IMR-90 (cell line): ENCODE measurements around the gene S1PR4. TPM values are rescaled to one million over a fixed set of nuclear protein-coding genes. Genes with fewer than 3 reads are reported as not detected.

Experiments used
- ATAC-seq: fragments of 200-7000 bp; cut with Tn5 transposase; 2 replicates; pipeline ENCODE4 v1.9.1; 2020; ENCODE audit warnings: low read depth, mild to moderate bottlenecking, moderate library complexity
- BruUV-seq: library from RNA; stranded (reverse); fragments of 400-500 nt; replicated peaks from 2 replicates; lab custom pipeline; 2021; lab: Mats Ljungman, UMichigan
- CTCF ChIA-PET: fragments of 300-600 bp; formaldehyde crosslinking; extraction: SDS; loops from one replicate; lab custom pipeline; 2021; ENCODE audit warnings: antibody characterized with exemption; lab: Yijun Ruan, JAX
- POLR2A ChIA-PET: fragments of 300-600 bp; sonication (Branson Sonifier 250); formaldehyde crosslinking; loops from one replicate; lab custom pipeline; 2022; ENCODE audit warnings: antibody characterized with exemption; ENCODE audit not compliant: unreplicated experiment; lab: Charles Lee
- DNase-seq: peaks from one replicate; pipeline ENCODE4 v3.0.0; 2013
- H2AFZ ChIP-seq: replicated peaks from 2 replicates; pipeline ENCODE3; 2013; ENCODE audit warnings: low read length, mild to moderate bottlenecking; ENCODE audit not compliant: poor library complexity
- H2AK5ac ChIP-seq: 2 replicates; pipeline ENCODE4 v1.6.1; 2013; ENCODE audit warnings: low read depth, low read length, inconsistent platforms
- H2AK9ac ChIP-seq: replicated peaks from 2 replicates; pipeline ENCODE3; 2013; ENCODE audit warnings: mild to moderate bottlenecking, low read depth, low read length, moderate library complexity; ENCODE audit not compliant: poor library complexity
- H2BK120ac ChIP-seq: 2 replicates; pipeline ENCODE4 v1.6.1; 2013; ENCODE audit warnings: low read depth, low read length, inconsistent platforms
- H2BK15ac ChIP-seq: 3 replicates; pipeline ENCODE4 v1.6.1; 2013; ENCODE audit warnings: low read depth, low read length, inconsistent platforms
- H2BK20ac ChIP-seq: 2 replicates; pipeline ENCODE4 v1.6.1; 2013; ENCODE audit warnings: low read depth, mild to moderate bottlenecking, inconsistent platforms, low read length, moderate library complexity
- H2BK5ac ChIP-seq: 2 replicates; pipeline ENCODE4 v1.6.1; 2013; ENCODE audit warnings: mild to moderate bottlenecking, low read depth, low read length, inconsistent platforms; ENCODE audit not compliant: poor library complexity, severe bottlenecking
- H3K14ac ChIP-seq: replicated peaks from 2 replicates; pipeline ENCODE4 v1.6.1; 2013; ENCODE audit warnings: low read depth, low read length, inconsistent platforms
- H3K18ac ChIP-seq: 2 replicates; pipeline ENCODE4 v1.6.1; 2013; ENCODE audit warnings: low read depth, low read length, control low read depth
- H3K23ac ChIP-seq: 2 replicates; pipeline ENCODE4 v1.6.1; 2013; ENCODE audit warnings: low read depth, low read length, inconsistent platforms
- H3K27ac ChIP-seq: 2 replicates; pipeline ENCODE4 v1.5.1; 2013; ENCODE audit warnings: mild to moderate bottlenecking, control low read depth, low read length; ENCODE audit not compliant: insufficient read depth
- H3K27me3 ChIP-seq: 2 replicates; pipeline ENCODE4 v1.6.1; 2013; ENCODE audit warnings: low read length; ENCODE audit not compliant: control insufficient read depth, insufficient read depth
- H3K36me3 ChIP-seq: 2 replicates; pipeline ENCODE4 v1.6.1; 2013; ENCODE audit warnings: low read length, mixed read lengths; ENCODE audit not compliant: control insufficient read depth, insufficient read depth
- H3K4ac ChIP-seq: 2 replicates; pipeline ENCODE4 v1.6.1; 2013; ENCODE audit warnings: low read depth, low read length, inconsistent platforms
- H3K4me1 ChIP-seq: 2 replicates; pipeline ENCODE4 v1.6.1; 2013; ENCODE audit warnings: low read length, mixed read lengths; ENCODE audit not compliant: control insufficient read depth, insufficient read depth
- H3K4me2 ChIP-seq: 2 replicates; pipeline ENCODE4 v1.6.1; 2013; ENCODE audit warnings: low read depth, mild to moderate bottlenecking, control low read depth, low read length, moderate library complexity
- H3K4me3 ChIP-seq: 2 replicates; pipeline ENCODE4 v1.5.1; 2013; ENCODE audit warnings: low read depth, mild to moderate bottlenecking, control low read depth, low read length, moderate library complexity; ENCODE audit not compliant: insufficient read depth
- H3K56ac ChIP-seq: 2 replicates; pipeline ENCODE4 v1.6.1; 2013; ENCODE audit warnings: low read length, inconsistent platforms; ENCODE audit not compliant: insufficient read depth; ENCODE audit errors: extremely low read depth
- H3K79me1 ChIP-seq, 2 experiments: 2 replicates each; pipeline ENCODE4 v1.6.1; 2013; ENCODE audit warnings: low read length in 2 of 2, inconsistent platforms in 1 of 2, low read depth in 1 of 2
- H3K9ac ChIP-seq: 2 replicates; pipeline ENCODE4 v1.6.1; 2013; ENCODE audit warnings: low read depth, low read length, control low read depth
- H3K9me1 ChIP-seq: 2 replicates; pipeline ENCODE4 v1.6.1; 2013; ENCODE audit warnings: low read length, inconsistent platforms; ENCODE audit not compliant: insufficient read depth
- H3K9me3 ChIP-seq: 2 replicates; pipeline ENCODE4 v1.6.1; 2013; ENCODE audit warnings: low read length; ENCODE audit not compliant: control insufficient read depth, insufficient read depth
- H4K20me1 ChIP-seq: 2 replicates; pipeline ENCODE4 v1.6.1; 2013; ENCODE audit warnings: low read length, inconsistent platforms; ENCODE audit not compliant: insufficient read depth
- H4K5ac ChIP-seq: 2 replicates; pipeline ENCODE4 v1.6.1; 2013; ENCODE audit warnings: mild to moderate bottlenecking, low read depth, low read length, control low read depth
- H4K8ac ChIP-seq, 2 experiments: 2 replicates each; pipeline ENCODE4 v1.6.1; 2013; ENCODE audit warnings: low read depth in 2 of 2, low read length in 2 of 2, control low read depth in 1 of 2, inconsistent platforms in 1 of 2
- H4K91ac ChIP-seq: 2 replicates; pipeline ENCODE4 v1.6.1; 2013; ENCODE audit warnings: low read depth, low read length, inconsistent platforms; ENCODE audit not compliant: insufficient read depth
- MAFK ChIP-seq: IDR thresholded peaks from 2 replicates; pipeline ENCODE4 v1.6.1; 2012; ENCODE audit warnings: low read depth, low read length, improper control_type of control experiment
- MAZ ChIP-seq: IDR thresholded peaks from 2 replicates; pipeline ENCODE4 v1.6.1; 2012; ENCODE audit warnings: low read depth, mild to moderate bottlenecking, low read length, improper control_type of control experiment, moderate library complexity, borderline replicate concordance
- RAD21 ChIP-seq: IDR thresholded peaks from 2 replicates; pipeline ENCODE4 v1.6.1; 2012; ENCODE audit warnings: low read length, improper control_type of control experiment
- WGBS, 2 experiments: methylation state at CpG; one replicate each; pipeline versions ENCODE4 v1.1.5 to v1.1.7; 2013; ENCODE audit warnings: missing lambda C conversion rate in 2 of 2; ENCODE audit not compliant: insufficient read length in 1 of 2; ENCODE audit errors: extremely low coverage in 2 of 2; 5-methylcytosine and 5-hydroxymethylcytosine counted together
- dilution Hi-C: fragments of 300-500 bp; cut with HindIII; formaldehyde crosslinking; loops from one replicate; pipeline ENCODE4 v1.14.3; 2018; ENCODE audit warnings: low sequenced_read_pairs; ENCODE audit not compliant: unreplicated experiment
- in situ Hi-C: fragments of 300-500 bp; cut with MboI; formaldehyde crosslinking; loops from 3 replicates; pipeline ENCODE4 v1.14.3; 2019; ENCODE audit warnings: low sequenced_read_pairs, inconsistent platforms, mixed read lengths
- intact Hi-C: fragments of 100-400 bp; cut with micrococcal nuclease; formaldehyde crosslinking; loops from 2 replicates; pipeline ENCODE4 v1.10.0; 2022
- polyA plus RNA-seq, 3 experiments: library from polyadenylated mRNA; depleted of rRNA; stranded (reverse); fragments of >200 nt; gene quantifications; 2 replicates each; pipeline ENCODE4 v1.2.3, GENCODE V29; 2012; ENCODE audit warnings: low replicate concordance in 1 of 3
- total RNA-seq: library from RNA; depleted of rRNA; stranded (reverse); fragments of >200 nt; gene quantifications from 2 replicates; pipeline ENCODE4 v1.2.3, GENCODE V29; 2012

The S1PR4 gene
- total and polyA plus RNA-seq, 2 of the 4 experiments (the other 2 are of a cell fraction) = not detected

DNA sequence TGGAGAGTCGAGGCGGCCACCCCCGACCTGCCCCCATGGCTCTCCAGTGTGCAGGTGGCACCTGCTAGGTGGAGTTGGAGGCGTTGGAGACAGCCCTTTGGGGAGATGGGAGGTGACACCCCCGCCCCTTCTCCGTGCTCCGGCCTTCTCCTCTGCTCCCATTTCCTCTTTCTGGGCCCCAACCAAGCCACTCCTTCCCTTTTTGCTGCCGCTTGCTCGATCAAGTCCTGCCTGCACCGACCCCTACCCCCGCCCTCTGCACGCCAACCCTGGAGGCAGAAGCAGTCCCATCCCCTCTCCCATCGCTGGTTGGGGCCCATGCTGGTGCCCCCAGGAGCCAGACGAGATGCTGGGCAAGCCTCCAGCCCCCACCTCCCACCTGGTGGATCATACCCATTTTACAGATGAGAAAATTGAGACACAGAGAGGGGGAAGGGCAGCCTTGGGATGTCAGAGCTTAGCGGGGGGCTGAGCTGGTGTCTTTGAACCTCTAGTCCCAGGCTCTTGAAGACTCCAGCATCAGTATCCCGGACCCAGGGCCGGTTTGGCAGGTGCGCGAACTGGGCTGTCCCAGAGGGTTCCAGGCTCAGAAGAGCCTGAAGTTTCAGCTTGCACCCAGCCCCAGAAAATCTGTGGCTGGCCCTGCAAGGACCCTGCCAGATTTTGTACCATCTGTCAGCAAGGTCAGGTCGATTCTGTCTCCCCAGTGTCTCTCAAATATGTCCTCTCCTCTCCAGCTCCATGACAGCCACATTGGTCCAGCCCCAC is 32.5 kb upstream of the S1PR4 start:
- no peaks in the 10 kb centered on the region for H3K36me3 ChIP-seq
- H2BK5ac ChIP-seq = no peak overlapping the region
- ATAC-seq (no peak), DNase-seq (no peak)
- peak overlapping the region; percentile 39; the same call in 1 of the 2 replicates for H2AK5ac ChIP-seq
- H3K27ac ChIP-seq = no peak overlapping the region
- H3K56ac ChIP-seq = no peak overlapping the region
- H3K9ac ChIP-seq = no peak overlapping the region
- H2AFZ ChIP-seq = peak overlapping the region; percentile 3
- no peak overlapping the region for H4K8ac ChIP-seq
- H3K4ac ChIP-seq = no peak overlapping the region
- peaks cover 12% of the 10 kb centered on the region; the same call in 1 of the 2 replicates for H3K9me1 ChIP-seq
- H3K4me1 ChIP-seq = peaks cover 7% of the 10 kb centered on the region
- H3K4me2 ChIP-seq = no peak overlapping the region
- CTCF ChIA-PET = no interaction called here
- no peak overlapping the region for H2BK15ac ChIP-seq
- no peaks in the 10 kb centered on the region for H3K27me3 ChIP-seq
- dilution Hi-C loops (no loop called here), in situ Hi-C loops (no loop called here), intact Hi-C loops (no loop called here)
- TF ChIP-seq MAZ (no peak), MAFK (no peak), RAD21 (no peak)
- no peak overlapping the region for H2BK20ac ChIP-seq
- no peak overlapping the region for H2AK9ac ChIP-seq
- WGBS, 2 experiments = 94% methylated on average over 12 of the region's 20 CpGs; no CpG with 5 or more reads in 1 of the 2 experiments
- BruUV-seq = no TSS peak
- H3K14ac ChIP-seq = no peak overlapping the region
- no peaks in the 10 kb centered on the region; the same call in 1 of the 2 replicates for H4K20me1 ChIP-seq
- no peak overlapping the region for H3K23ac ChIP-seq
- no peak overlapping the region for H2BK120ac ChIP-seq
- no peaks in the 10 kb centered on the region; a peak in 1 of 4 replicates for H3K79me1 ChIP-seq
- no peak overlapping the region for H4K5ac ChIP-seq
- H3K4me3 ChIP-seq = no peak overlapping the region
- no peaks in the 10 kb centered on the region for H3K9me3 ChIP-seq
- POLR2A ChIA-PET = no interaction called here
- H4K91ac ChIP-seq = no peak overlapping the region
- H3K18ac ChIP-seq = no peak overlapping the region
